Ovary (tissue), 3 donors: Measurements from ENCODE around the gene TMEM63A.

Experiments
- CTCF ChIP-seq, 3 donors: fragments of 450-650 bp in 2 of 3; fragments of 200-600 bp in 1 of 3; IDR thresholded peaks; one replicate each; pipeline versions ENCODE4 v1.5.1 to v1.8.0; 2016 to 2022; ENCODE audit warnings: antibody characterized with exemption in 3 of 3, mild to moderate bottlenecking in 1 of 3
- POLR2A ChIP-seq: fragments of 450-650 bp; IDR thresholded peaks from one replicate; pipeline ENCODE4 v1.6.1; 2017; ENCODE audit warnings: antibody characterized with exemption, mild to moderate bottlenecking, moderate library complexity
- donor health status: DM: no; HTN: no; CAD: no.

DNA sequence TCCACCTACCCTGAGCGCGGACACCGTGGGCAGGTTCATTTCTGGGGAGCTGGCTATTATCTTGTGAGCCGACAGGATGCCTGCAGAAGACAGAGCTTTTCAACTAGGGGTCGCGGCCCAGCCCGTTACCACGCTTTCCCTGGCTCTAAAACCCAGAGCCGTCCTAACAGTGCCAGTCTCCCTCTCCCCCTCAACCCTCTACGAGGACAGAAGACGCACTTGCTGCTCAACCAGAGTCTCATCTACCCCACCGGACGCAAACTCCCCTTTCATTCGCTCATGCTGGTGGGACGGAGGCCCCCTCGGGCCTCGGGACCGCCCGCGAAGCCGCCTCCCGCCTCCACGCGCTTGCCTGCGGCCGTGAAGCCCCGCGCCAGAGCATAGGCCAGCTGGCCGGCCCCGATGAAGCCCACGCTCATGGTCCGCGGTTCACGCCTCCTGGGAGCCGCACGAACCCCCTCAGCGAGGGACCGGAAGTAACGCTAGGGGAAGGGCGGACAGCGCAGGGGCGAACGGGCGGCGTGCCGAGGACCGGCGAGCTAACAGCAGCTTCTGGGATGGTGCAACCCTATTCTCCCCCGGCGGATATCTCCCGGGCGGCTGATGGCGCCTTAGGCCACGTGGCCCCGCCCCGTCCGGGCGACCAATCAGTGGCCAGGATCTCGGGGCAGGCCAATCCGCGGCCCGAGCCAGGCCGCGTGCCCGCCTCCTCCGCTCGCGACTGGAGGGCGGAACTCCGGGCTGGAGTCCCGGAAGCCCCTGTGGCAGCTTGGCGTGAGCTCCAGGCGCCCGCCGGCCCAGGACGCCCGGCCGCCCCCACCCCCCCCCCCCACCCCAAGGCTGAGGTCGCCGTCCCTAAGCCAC lies 41.7 kb upstream of the TMEM63A start, which contains the start of gene PYCR2:
- TF ChIP-seq CTCF (IDR thresholded peaks at IDR 0.05) (peak in 1 of 3 donors; percentile 15), POLR2A (peak; percentile 83)
